ENCODE results near the gene PRPF40A.

The PRPF40A gene

DNA sequence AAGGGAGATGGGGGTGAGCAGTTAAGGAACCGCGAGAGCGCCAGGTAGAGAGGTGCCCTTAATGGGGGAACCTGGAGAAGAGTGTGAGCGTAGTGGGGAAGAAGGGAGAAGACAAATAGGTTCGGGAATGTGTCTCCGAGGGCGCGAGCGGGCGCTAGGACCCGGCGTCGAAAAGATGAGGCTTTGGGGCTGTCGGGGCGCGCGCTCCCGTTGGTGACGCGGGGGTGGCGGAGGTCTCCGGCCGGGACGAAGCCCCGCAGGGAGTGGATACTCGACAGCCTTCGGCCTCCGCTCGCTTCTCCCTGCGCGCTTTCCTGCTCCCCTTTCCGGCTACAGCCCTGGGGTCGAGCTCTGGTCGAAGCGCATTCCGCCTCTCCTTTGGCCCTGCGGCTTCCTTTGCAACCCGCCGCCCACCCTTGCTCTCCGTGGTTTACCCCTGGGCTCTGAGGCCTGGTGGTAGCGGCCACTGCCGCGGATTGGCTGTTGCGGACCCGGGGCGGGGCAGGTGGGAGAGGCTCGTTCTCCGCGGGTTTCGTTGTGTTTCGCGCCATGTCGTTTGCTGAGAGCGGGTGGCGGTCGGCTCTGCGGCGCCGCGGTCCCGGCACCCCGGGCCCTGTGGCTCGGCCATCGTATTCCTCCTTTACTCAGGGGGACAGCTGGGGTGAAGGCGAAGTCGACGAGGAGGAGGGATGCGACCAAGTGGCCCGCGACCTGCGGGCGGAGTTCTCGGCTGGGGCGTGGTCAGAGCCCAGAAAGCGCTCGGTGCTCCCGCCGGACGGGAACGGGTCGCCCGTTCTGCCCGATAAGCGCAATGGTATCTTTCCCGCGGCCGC lies 1.0 kb upstream of the PRPF40A start, which contains the start of gene ARL6IP6:
Gene ARL6IP6, plus strand, starts transcription at position 545 of the 833 bp plus-strand sequence. Its CDS starts 5 bp downstream, at position 550.
- DNase-seq (ENCODE audit: low spot score), result peak; percentile 94

DNA sequence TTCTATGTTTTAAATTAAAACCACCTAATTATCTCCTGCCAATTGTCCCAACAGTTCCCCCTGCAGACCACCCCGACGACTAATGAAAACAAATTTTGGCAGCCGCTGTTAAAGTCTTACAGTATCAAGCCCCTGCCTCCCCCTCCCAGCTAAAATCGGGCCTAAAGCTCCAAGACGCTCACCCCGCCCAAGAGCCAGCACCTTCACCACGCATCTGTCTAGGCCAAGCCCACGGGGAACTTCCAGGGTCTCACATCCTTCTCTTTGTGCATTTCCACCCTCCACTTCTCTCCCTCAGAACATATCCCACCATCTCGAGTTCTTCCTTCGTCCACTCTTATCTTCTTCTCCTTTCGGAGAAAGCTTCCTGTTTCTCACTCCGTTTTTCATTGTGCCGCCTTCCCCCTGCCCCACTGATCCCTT lies 445 bp downstream of the PRPF40A start:
- DNase-seq (ENCODE audit: low spot score), result peak; percentile 71

- DNase-seq (ENCODE audit: low spot score), result peak; percentile 81
These were observed 1.3 kb downstream of the PRPF40A start for GRCh38 chr2:152715854-152716428.

- DNase-seq (ENCODE audit: low spot score), result no peak
These were observed 2.1 kb downstream of the PRPF40A start for GRCh38 chr2:152715112-152715511.

DNA sequence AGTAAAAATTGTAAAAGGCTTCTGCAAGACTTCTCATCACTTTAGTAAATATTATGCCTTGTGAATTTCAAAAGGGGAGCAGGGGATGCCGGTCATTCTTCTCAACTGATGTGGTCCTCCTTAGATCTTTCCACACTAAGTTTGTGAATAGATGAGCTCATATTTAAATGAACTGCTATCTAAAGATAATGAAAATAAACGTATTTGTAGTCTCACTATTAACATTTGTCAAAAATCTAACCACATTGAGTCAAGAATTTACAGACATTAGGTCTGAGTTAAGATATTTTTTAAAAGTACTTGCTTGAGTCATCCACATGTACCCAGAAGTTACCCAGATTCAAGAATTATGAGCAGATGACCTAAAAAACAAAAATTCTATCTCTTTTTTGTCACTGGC lies 6.5 kb downstream of the PRPF40A start:
- no peak for DNase-seq (ENCODE audit: low spot score)

- DNase-seq (ENCODE audit: low spot score), result no peak
These were observed 8.5 kb downstream of the PRPF40A start for GRCh38 chr2:152708742-152709141.

GRCh38 chr2:152706477-152707021 lies 10.7 kb downstream of the PRPF40A start:
- no peak for DNase-seq (ENCODE audit: low spot score)

- DNase-seq (ENCODE audit: low spot score), result no peak
These were observed 16.1 kb downstream of the PRPF40A start for GRCh38 chr2:152701198-152701597.

GRCh38 chr2:152696476-152696875 lies 20.8 kb downstream of the PRPF40A start:
- no peak for DNase-seq (ENCODE audit: low spot score)

DNA sequence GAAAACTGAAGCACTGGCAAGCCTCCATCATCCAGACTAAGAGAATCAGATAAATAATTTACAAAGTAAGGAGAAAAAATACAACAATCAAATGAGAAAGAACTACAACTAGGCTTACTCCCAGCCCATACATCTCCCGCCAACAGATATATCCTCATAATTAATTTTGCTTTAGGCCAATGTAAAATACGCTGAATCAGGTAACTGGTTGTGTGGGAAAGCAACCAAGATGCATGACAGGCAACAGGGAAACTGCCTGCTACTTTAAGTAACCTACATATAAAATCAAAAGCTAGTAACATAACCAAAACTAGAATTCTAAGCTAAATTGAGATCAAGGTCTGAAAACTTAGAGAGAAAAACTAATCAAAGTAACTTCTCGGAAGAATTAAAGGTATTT lies 21.5 kb downstream of the PRPF40A start:
- DNase-seq (ENCODE audit: low spot score), result no peak

DNA sequence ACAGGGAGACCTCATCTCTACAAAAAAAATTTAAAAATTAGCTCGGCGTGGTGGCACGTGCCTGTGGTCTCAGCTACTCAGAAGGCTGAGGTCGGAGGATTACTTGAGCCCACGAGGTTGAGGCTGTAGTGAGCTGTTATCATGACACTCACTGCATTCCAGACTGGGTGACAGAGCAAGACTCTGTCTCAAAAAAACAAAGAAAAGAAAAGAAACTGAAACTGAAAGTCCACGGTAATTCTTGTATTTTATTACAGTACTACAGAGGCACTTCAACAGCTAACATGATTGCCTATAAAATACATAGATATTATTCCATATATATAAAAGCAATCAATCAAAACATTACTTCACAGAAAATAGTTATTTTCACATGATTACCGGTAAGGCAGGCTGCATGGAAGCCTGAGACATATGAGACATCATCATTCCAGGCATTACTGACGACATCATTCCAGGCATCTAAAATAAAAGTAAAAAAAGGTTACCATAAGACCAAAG lies 23.1 kb downstream of the PRPF40A start:
- DNase-seq (ENCODE audit: low spot score), result no peak

GRCh38 chr2:152693033-152693432 lies 24.2 kb downstream of the PRPF40A start:
- no peak for DNase-seq (ENCODE audit: low spot score)

DNA sequence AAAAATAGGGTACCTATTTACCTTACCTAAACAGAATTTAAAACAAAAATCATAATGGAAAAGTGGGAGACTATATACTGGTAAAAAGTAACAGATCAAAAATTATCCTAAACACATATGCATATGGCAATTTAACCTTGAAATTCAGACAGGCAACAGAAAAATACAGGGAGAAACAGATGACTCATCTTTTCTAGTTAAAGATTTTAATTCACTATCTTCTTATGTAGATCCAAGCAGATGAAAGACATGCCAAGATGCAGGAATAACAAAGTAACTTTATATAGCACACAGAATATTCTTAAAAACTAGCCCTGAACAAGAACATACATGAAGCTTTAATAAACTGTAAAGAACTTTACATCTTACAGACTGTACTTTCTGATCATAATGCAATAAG lies 30.9 kb downstream of the PRPF40A start:
- no peak for DNase-seq (ENCODE audit: low spot score)

- DNase-seq (ENCODE audit: low spot score), result no peak
These were observed 33.9 kb downstream of the PRPF40A start for GRCh38 chr2:152683400-152683799.

- DNase-seq (ENCODE audit: low spot score), result no peak
These were observed 34.6 kb downstream of the PRPF40A start for GRCh38 chr2:152682663-152683062.

DNA sequence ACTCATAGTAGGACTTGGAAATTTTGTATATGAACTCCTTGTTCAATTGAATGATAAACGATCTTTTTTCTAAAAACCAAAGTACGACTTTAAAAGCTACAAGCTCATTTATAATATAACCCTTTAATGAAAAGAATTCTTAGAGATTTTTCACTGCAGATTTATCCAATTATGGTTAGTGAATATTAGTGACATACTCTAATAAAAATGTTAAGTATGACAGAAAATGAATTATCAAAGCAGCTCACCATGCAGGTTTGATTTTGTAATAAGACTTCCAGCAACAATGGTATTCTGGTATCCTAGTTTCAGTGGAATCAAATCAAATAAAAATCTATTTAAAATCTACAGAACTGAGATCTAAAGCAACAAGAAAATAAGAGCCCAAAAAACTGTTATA lies 38.5 kb downstream of the PRPF40A start:
- no peak for DNase-seq (ENCODE audit: low spot score)

DNA sequence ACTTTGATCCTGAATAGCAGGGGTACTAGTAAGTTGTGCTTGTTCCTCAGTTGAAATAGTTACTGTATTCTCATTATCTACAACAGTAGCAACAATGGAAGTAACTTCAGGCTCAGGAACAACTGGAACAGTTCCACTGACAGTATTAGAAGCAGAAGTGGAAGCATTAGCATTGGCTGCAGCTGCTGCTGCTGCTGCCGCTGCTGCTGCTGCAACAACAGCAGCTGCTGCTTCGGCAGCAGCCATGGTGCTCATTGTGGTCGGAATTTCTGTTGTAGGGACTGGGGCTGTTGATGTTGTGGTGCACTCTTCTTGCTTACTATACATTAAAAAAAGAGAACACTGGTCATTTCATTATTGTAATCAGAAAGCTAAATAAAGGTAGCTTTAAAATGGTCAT lies 40.8 kb downstream of the PRPF40A start:
- no peak for DNase-seq (ENCODE audit: low spot score)

DNA sequence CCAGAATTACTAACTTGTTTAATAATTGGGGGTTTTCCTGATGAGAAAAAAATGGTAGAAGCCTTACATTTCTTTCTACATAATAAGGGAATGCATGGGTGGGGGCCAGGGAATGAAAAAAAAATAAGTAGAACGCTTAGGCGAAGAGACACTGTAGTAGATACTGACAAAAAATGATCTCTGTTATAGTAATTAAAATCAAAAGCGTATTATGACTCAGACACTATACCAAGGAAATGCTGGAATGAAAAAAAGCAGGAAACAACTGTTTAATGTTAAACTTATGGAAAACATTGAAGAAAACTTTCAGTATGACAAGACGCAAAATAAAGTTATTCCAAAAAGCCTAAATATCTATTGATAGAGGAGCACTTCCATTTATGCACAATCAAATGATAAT lies 42.9 kb downstream of the PRPF40A start:
- no peak for DNase-seq (ENCODE audit: low spot score)

- DNase-seq (ENCODE audit: low spot score), result no peak
These were observed 52.5 kb downstream of the PRPF40A start for GRCh38 chr2:152664725-152665124.

- DNase-seq (ENCODE audit: low spot score), result no peak
These were observed 56.2 kb downstream of the PRPF40A start for GRCh38 chr2:152661076-152661475.

DNA sequence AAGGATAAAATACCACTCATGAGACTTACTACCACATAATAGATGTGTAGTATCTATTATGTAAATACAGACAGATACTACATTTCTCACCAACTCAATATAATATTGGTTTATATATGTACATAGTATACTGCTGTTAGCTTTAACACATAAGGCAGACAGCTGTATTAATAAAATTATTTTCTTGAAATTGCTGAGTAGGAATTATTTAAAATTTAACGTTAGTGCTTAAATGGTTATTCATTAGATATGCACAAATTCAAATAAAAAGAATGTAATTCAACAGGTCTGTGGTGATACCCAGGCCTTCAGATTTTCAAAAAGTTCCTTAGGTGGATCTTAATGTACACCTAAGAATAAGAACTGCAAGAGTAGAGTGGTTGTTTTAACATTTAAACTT lies 59.0 kb downstream of the PRPF40A start:
- DNase-seq (ENCODE audit: low spot score), result no peak

DNA sequence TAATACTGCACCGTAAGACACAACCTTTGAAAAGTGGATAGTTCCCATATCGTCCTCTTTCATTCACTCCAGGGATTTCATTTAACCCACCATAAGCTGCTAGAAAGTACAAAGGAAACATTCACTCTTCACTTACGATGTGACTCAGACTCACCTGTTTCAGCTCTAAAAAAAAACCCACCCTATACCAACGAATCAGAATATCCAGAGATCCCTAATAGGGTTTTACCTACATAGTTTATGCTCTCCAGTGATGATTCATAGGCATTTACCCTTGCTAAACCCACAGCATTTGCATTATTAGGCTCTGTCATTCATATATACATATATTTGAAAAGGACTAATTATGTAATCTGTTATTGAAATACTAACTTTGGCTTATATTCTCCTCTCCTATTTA lies 60.2 kb downstream of the PRPF40A start:
- DNase-seq (ENCODE audit: low spot score), result no peak

GRCh38 chr2:152655880-152656279 lies 61.4 kb downstream of the PRPF40A start:
- DNase-seq (ENCODE audit: low spot score), result no peak

Data from NAMALWA (cell line).